NCI-H748 (cell line): Measurements from ENCODE around the gene RAD9A.
"Not testable (repeated sequence)": the region's sequence is repeated elsewhere in the genome, so short reads cannot be mapped to it uniquely, and the experiment has no call there.

ENCODE experiments used
- DNase-seq: peaks from one replicate; lab custom pipeline; 2025; ENCODE audit not compliant: unreplicated experiment; lab: John Stamatoyannopoulos, UW

RAD9A gene

DNA sequence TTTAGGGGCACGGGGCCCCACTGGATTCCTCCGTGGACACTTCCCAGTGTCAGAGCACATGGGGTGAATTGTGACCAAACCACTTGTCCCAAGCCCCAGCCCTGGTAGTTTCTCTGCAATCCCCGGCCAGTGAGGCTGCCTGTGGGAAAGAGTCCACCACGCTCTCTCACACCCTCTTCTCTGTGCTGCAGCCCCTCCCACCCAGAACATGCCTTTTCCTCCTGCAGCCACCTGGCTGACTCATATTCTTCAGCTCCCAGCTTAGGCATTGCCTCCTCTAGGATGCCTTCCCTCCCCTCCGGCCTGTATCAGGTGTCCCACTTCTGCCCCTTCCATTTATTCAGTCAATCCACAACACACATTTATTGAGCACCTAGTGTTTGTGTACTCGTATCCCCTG, 31.1 kb downstream of the RAD9A start:
- DNase-seq, result no peak

DNA sequence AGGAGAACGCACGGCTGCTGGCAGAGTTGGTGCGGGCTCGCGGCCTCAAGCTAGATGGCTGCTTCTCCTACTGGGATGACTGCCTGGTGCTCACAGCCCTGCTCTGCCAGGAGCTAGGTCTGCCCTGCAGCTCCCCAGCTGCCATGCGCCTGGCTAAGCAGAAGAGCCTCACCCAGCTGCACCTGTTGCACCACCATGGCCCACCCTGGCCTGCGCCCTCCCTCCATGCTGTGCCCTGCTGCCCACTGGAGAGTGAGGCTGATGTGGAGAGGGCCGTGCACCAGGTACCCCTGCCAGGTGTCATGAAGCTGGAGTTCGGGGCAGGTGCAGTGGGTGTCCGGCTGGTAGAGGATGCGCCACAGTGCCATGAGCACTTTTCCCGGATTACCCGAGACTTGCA, 31.7 kb downstream of the RAD9A start:
- DNase-seq, result no peak

DNA sequence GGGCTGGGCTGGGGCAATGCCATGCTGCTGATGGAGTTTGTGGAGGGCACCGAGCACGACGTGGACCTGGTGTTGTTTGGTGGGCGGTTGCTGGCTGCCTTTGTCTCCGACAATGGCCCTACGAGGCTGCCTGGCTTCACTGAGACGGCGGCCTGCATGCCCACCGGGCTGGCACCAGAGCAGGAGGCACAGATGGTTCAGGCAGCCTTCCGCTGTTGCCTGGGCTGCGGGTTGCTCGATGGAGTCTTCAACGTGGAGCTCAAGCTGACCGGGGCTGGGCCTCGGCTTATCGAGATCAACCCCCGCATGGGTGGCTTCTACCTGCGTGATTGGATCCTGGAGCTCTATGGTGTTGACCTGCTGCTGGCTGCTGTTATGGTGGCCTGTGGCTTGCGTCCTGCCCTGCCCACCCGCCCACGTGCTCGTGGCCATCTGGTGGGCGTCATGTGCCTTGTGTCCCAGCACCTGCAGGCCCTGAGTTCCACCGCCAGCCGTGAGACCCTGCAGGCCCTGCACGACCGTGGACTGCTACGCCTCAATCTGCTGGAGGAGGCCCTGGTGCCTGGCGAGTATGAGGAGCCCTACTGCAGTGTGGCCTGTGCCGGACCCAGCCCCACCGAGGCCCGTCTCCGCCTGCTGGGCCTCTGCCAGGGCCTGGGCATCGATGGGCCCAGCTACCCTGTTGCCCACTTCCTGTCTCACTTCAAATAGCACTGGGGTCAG, 32.3 kb downstream of the RAD9A start:
- no peak for DNase-seq

DNA sequence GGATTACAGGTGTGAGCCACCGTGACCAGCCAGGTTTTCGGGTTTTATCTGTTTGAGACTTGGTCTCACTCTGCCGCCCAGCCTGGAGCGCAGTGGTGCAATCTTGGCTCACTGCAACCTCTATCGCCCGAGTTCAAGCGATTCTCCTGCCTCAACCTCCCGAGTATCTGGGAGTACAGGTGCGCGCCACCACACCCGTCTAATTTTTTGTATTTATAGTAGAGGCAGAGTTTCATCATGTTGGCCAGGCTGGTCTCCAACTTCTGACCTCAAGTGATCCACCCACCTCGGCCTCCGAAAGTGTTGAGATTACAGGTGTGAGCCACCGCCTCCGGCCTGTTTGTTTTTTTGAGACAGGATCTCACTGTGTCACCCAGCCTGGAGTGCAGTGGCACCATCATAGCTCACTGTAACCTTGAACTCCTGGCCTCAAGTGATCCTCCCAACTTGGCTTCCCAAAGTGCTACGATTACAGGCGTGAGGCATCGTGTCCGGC, 35.6 kb downstream of the RAD9A start:
- not testable (repeated sequence) for DNase-seq

DNA sequence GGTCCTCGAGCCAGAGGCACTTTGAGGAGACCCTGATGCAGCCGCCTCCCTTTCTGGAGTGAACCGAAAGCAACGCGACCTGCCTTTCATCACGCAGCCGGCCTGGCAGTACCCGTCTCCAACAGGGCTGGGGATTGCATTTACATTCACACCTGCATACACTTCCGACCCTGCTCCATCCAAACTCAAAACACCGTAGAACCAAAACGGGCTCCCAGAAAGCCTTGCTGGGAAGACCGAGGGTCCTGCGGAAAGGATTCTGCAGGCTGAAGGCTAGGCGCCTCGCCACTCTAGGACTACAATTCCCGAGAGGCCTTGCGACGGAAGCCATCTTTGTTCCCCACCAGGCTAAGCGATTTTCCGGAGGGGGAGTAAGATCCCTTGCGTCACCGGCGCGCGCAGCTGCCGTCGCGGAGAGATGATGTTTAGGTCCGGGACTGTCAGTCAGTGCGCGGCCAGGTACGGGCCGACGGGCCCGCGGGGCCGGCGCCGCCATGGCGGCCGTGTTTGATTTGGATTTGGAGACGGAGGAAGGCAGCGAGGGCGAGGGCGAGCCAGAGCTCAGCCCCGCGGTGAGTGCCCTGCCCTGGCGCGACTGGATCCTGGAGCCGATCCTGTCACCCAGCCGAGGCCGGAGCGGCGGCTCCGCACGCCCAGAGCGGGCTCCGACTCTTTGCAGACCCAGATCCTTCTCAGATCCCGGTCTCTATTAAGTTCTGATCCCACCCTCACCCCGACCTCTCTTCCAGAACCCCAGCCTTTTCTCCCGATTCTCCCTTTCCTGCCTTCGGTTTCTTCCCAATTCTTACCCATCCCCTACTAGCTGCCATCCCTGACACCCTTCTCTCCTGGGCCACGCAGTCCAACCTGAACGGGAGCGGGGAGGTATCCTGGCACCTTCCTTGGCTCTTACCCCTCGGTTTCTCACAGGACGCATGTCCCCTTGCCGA, 36.5 kb downstream of the RAD9A start, which contains the start of gene RPS6KB2:
Gene RPS6KB2, plus strand, starts transcription at position 443 of the 950 bp plus-strand sequence. Its CDS starts 52 bp downstream, at position 495.
- DNase-seq, result peak; percentile 98

DNA sequence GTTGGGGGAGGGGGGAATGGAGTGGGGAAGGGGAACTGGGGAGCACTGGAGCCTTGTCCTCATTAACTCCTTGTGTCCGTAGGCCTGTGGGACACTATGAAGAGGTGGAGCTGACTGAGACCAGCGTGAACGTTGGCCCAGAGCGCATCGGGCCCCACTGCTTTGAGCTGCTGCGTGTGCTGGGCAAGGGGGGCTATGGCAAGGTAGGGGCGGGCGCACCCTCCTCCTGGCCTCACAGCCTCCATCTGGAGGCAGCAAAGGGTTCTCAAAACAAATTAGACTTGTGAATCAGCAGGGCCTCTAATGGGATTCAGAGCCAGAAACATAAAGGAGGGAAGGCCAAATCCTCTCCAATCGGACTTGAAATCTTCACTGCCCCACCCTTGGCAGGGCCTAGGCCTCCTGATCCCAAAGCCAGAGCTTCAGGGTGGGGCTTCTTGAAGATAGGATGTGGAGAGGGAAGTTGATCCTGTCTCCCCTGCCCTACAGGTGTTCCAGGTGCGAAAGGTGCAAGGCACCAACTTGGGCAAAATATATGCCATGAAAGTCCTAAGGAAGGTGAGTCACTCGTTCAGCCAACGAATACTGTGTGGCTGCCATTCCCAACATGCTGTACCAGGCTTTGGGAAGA, 37.4 kb downstream of the RAD9A start:
- no peak for DNase-seq

DNA sequence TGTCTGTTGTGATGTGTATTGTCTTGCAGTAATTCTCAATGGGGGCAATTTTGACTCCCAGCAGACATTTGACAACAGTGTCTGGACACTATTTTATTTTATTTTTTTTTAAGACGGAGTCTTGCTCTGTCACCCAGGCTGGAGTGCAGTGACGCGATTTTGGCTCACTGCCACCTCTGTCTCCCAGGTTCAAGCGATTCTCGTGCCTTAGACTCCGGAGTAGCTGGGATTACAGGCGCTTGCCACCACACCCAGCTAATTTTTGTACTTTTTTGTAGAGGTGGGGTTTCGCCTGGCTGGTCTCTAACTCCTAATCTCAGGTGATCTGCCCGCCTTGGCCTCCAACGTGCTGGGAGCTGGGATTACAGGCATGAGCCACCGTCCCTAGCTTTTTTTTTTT, 37.9 kb downstream of the RAD9A start:
- DNase-seq, result no peak

DNA sequence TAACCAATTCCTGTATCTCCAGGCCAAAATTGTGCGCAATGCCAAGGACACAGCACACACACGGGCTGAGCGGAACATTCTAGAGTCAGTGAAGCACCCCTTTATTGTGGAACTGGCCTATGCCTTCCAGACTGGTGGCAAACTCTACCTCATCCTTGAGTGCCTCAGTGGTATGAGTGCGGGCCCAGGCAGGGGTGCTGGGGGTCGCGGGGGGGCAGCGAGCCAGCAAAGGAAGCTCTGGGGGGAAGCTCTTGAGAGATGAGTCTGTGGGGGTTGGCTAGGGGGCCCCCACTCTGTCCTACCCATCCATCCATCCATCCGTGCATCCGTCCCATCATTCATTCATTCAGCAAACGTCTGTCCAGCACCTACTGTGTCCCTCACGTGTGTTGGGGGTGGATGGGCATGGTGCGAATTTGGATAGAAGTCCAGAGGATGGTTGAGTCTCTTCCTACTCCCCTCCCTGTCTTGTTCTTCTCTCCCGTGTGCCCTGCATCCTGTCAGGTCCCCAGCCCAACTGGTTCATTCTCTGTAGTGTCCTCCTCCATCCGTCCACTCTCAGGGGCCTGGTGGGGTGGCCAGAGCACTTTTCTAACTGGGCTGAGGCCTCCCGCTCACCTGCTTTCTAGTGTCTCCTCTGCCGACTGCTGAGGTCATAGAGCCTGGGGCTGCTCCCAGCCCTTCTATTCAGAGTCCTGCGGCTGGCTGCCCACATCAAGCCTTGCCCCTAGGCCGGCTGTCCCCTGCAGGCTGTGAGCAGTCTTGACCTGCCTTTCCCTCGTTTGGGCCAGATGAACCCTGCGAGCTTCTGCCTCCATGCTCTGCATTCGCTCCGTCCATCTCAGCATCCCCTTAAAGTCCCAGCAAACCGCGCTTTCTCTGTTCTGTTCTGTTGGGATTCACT, 39.8 kb downstream of the RAD9A start:
- no peak for DNase-seq

DNA sequence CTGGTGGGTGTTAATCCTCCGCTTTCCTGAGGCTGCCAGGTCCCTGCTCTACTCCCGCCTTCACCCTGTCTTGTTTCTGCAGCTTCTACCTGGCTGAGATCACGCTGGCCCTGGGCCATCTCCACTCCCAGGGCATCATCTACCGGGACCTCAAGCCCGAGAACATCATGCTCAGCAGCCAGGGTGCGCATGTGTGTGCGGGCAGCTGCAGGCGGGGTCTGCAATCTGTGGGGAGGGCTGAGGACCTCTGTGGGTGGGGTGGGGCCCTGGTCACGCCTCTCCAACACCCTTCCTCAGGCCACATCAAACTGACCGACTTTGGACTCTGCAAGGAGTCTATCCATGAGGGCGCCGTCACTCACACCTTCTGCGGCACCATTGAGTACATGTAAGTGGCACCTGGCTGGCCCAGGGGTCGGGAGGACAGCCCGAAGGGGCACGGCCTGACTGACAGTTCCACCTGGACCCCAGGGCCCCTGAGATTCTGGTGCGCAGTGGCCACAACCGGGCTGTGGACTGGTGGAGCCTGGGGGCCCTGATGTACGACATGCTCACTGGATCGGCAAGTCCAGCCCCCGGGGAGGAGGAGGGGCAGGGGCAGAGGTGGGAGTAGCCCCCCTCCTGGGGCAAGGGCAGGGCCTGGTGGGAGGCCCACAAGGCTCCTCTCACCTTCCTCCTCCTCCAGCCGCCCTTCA, 41.0 kb downstream of the RAD9A start:
- DNase-seq, result no peak

DNA sequence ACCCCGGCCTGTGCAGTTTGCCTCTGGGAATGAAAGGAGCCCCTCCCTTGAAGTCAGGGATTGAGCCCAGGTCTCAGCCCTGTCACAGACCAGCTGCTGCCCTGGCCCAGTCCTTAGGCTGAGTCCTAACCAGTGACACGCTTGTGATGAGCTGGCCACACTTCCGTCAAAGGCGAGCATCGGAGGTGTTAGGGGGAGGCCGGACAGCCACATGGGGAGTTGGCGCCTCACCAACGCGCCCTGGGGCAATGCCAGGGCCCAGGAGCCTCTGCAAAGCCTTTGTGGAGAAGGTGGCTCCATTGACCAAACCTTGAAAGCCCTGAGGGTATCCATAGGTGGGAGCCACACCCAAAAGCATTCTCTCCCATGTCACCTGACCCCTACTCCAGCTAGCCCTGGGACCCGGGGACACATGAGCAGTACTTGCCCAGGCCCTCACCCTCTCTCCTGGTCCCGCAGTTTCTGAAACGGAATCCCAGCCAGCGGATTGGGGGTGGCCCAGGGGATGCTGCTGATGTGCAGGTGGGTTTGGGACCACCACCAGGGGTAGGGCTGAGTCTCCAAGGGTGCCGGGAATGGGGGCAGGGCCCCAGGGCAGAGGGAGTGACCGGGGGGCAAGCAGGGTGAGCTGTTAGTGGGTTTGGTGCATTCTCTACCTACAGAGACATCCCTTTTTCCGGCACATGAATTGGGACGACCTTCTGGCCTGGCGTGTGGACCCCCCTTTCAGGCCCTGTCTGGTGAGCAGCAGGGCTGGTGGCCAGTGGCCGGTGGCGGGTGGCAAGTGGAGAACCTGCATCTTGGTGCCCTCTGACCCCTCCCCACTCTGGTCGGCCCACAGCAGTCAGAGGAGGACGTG, 42.0 kb downstream of the RAD9A start:
- DNase-seq, result no peak

DNA sequence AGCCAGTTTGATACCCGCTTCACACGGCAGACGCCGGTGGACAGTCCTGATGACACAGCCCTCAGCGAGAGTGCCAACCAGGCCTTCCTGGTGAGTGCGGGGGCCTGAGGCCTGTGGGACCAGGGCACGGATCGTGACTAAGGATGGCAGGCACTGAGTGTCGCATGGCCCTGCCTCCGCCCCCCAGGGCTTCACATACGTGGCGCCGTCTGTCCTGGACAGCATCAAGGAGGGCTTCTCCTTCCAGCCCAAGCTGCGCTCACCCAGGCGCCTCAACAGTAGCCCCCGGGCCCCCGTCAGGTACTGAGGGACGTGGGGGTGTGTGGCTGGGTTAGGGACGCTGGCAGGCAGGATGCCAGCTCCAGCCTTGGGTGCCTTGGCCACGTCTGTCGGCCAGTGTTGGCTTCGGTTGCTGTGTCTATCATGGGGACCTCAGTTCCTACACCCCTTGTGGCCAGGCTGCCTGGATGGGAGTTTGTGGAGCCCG, 42.7 kb downstream of the RAD9A start:
- DNase-seq, result no peak

DNA sequence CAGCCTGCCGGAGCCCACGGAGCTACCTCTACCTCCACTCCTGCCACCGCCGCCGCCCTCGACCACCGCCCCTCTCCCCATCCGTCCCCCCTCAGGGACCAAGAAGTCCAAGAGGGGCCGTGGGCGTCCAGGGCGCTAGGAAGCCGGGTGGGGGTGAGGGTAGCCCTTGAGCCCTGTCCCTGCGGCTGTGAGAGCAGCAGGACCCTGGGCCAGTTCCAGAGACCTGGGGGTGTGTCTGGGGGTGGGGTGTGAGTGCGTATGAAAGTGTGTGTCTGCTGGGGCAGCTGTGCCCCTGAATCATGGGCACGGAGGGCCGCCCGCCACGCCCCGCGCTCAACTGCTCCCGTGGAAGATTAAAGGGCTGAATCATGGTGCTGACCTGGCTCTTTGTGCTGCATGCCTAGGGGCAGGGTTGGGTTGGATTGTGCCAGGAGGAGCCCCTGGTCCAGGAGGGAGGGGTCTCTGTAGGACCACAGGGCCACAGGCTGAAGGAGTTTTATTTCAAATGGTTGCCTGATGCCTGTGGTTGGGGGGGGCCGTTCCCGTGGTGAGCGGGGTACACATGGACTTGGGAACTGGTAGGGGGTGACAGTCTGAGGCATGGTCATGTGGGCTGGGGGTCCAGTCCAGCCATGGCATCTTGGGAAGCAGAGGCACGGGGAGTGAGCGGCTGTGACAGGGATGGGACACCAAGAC, 43.4 kb downstream of the RAD9A start:
- DNase-seq, result no peak

DNA sequence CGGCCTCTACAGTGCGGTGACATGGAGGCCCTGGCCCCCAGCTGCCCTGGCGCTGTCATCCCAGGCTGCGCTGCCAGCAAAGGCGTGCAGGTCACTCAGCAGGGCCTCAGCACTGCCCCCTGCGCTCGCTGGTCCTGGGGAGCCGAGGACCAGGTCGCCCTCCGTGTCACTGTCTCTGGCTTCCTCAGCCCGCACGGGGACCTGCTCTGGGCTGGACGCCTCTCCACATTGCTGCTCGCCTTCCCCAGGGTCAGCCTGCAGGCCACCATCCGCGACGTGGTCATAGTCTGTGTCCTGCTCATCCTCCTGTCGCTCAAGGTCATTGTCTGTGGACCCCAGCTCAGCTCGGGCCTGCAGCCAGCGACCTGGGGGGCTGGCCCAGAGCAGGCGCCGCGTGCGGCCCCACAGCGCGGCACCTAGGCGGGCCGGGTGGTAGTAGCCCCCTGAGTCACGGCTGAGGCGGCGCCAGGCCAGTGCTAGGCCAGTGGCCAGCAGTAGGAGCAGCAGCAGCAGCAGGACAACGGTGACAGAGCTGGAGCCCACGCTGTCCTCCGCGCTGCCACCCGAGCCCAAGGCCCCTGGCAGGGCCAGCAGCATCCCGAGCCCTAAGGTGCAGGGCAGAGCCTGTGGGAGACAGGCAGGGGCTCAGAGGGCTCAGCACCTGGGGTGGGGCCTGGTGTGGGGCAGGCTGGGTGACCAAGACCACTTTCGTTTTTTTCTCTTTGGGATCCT, 44.1 kb downstream of the RAD9A start:
- DNase-seq, result no peak

DNA sequence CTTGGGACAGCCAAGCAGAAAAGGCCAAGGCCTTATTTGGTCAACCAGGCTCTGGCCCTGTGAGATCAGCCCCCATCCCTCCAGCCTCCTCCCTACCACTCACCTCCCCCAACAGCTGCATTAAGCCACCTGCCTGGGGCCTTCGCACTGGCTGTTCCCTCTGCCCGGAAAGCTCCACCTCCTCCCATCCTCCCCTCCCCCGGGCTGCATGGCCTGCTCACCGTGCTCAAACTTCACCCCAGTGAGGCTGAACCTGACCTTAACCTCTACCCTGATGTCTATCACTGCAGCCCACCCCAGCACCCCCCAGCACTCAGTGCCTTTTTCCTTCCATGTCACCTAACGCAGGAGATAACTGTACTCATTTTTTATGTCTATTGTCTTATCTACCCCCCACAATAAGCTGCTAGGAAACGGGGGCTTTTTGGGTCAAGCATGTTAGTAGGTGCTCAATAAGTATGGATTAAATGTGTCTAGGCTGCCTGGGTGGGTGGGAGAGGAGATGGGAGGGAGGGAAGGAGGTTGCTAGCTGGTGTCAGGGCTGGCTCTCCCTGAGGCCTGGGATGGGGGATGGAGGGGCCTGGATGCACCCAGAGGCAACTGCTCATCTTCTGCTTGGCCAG, 44.8 kb downstream of the RAD9A start:
- DNase-seq, result no peak

DNA sequence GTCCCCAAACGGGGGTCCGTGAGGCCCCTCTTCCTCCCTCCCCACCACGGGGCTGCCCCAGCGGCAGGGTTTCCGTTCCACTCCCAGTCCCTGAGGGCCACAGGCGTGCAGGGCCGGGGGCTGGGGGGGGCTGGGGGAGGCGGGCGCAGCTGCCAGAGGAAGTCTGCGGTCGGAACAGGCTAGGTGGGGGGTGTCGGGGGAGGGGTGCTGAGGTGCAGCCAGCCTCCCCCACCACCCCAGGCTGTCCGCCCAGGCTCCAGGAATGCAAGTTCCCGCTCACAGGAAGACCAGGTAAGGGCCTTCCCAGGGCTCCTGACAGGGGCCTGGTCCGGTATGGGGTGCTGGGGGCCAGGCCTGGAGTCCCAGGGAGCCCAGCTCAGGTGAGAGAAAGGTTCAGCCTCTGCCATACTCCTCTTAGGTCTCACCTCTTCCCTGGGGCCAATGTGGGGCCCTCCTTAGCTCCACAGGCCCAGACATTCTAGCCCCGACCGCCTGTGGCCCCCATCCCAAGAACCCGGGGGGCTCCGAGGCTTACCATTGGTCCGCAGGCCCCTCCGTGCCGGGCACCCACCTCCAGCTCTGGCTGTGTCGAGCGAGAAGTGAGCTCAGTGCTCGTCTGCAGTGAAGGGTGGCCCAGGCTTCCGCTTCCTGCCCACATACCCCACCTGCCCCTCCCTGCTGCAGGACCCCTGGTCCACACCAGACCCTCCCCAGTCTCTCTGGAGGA, 45.5 kb downstream of the RAD9A start, which contains the start of gene PTPRCAP:
Gene PTPRCAP, minus strand, starts transcription at position 601 of the 727 bp plus-strand sequence. Its CDS starts 63 bp downstream, at position 538.
- DNase-seq, result no peak

DNA sequence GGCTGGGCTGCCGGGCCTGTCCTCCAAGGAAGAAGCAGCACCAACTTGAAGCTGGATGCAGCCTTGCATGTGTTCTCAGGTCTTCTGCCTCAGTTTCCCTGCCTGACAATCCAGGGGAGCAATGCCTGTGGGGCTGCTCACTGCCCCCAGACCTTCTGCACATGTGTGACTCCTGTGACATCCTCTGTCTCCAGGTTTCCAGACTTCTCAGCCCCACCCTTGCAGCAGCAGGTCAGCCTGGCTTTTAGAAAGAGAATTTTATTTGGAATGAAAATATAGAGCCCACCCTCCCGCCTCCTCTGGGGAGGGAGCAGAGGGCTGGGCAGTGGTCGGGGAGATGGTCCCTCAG, 46.0 kb downstream of the RAD9A start:
- no peak for DNase-seq
